Kidney glomerular epithelial cell (primary cell): Measurements from ENCODE around the gene CFAP61.
"Not testable (repeated sequence)": the region's sequence is repeated elsewhere in the genome, so short reads cannot be mapped to it uniquely, and the experiment has no call there.

Source experiments
- DNase-seq: peaks from one replicate; lab custom pipeline; 2025; lab: John Stamatoyannopoulos, UW

Gene CFAP61

DNA sequence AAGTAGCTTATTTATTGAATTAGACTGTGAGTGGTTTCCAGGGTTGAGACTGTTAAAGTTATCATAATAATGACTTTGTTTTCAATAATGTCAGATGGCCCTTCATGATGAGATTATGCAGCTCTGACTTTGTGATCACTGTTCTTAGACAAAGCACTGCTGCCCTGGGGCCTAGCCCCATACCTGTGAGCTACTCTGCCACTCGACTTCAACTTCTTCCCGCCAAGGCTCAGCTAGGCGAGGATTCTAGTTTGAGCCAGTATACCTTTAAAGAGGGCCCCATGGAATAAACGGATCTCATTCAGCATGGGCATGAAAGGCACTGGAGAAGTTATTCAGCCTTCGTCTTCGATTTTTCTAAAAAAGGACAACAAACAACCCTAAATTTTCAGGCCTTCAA, 270.6 kb downstream of the CFAP61 start:
- no peak for DNase-seq

- DNase-seq: no peak
Measured at GRCh38 chr20:20327746-20328145, 275.4 kb downstream of the CFAP61 start.

- no peak for DNase-seq
Measured at GRCh38 chr20:20329564-20329963, 277.2 kb downstream of the CFAP61 start.

DNA sequence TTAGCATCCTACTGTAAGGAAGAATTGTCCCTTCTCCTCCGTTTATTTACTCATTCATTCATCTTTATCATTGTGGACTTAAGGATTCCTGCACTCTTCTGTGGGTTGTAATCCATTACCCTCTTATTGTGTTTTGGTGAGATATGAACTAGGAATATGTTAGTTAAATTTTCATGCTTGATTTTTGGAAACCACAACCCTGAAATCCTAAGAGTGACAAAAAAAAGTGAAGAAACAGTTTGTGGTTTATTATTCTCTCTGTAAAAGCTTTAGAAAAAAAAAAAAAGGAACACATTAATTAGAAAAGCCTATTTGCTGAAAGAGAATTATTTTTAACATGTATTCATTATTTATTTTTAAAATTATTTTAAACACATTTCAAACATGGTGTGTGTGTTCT, 278.8 kb downstream of the CFAP61 start:
- DNase-seq: no peak

DNA sequence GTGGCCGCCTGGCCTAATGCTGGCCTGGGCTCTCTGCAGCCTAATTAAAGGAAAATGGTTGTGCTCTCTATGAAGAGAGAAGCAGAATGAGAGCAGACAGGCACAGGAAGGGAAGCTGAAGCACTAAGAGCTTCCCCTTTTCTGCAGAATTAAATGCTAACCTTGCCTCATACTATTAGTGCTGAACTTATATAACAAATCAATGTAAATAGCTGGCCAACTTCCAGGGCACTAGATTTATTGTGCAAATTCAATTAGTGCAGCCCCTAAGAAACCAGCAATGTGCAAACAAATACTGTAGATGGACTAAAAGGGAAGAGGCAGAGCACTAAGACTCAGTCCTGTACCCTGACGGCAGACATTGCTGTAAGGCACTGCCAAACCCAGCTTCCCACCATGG, 279.5 kb downstream of the CFAP61 start:
- DNase-seq: no peak

DNA sequence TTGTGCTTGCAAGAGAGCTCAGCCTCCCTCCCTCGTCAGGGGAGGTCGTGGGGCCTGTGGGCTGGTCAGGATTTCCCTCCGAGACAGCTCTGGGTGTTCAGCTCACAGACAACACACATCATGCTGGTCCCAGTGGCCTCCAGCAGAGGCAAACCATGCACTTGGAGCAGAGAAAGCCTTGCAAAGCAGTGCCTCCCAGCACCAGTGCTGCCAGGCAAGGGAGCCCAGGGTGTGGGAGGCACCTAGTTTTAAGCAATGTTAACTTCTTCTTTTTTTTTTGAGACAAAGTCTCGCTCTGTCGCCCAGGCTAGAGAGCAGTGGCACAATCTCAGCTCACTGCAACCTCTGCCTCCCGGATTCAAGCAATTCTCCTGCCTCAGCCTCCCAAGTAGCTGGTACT, 281.5 kb downstream of the CFAP61 start:
- no peak for DNase-seq

DNA sequence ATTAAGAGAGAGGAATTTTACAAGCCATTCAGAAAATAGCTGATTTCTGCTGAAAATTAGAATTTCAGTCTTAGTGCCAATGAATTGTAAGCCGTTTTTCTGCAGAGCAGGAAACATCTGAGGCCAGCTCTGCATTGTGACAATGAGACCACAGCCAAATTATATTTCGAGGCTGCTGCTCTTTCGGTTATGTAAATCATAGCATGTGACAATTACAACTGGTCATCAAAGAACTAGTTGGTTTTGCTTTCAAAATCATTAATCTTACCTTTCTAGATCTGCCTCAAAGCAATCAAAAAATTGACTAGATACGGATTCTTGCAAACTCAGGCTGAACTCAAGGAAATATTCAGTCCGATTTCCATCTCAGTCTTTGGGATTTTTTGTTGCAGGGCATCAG, 282.2 kb downstream of the CFAP61 start:
- DNase-seq: no peak

DNA sequence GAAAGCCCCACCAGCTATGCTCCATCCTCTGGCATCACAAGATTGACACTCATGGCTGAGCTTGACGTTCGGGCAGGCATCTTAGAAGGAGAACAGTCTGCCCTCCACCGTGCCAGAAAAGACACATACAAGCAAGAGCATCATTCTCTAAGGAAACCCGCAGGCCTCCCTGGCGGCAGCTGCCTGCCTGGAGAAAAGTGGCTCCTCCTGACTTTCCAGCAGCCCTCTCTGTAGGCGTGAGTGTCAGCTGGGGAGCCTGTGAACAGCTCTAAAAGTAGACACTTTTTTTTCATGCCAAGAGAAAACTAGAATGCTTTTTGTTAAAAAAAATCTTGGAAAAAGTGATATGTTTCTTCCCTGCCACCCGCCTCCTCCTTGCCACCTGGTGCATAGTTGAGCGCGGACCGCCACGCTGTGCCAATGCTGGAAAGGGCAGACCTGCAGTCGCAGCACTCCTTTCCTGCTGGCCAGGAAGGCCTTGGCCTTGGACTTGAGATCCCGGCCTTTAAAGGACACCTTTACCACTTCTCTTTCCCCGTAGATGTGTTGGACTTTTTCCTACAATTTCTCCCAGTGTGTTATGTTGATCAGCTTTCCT, 285.9 kb downstream of the CFAP61 start:
- DNase-seq: no peak

- DNase-seq: no peak
Measured at GRCh38 chr20:20340443-20340842, 288.1 kb downstream of the CFAP61 start.

DNA sequence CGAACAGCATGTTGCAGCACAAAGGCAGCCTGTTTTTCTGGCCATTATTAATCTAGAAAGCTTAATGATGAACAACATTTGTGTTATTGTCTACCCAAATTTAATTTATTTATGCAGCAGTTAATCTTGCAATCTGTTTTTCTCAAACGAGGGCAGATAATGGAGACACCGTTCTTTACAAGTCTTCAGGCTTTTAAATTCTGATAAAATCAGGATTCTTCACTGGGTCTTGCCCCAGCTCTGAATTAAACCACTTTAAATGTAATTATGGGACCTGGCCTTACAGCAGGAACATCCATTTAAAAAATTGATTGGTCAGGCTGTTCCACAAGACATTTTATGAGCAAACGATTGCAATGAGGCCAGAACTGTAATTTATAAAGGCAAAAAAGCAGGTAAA, 289.0 kb downstream of the CFAP61 start:
- no peak for DNase-seq

- DNase-seq: no peak
Measured at GRCh38 chr20:20342066-20342465, 289.7 kb downstream of the CFAP61 start.

GRCh38 chr20:20343932-20344331, 291.6 kb downstream of the CFAP61 start:
- no peak for DNase-seq

DNA sequence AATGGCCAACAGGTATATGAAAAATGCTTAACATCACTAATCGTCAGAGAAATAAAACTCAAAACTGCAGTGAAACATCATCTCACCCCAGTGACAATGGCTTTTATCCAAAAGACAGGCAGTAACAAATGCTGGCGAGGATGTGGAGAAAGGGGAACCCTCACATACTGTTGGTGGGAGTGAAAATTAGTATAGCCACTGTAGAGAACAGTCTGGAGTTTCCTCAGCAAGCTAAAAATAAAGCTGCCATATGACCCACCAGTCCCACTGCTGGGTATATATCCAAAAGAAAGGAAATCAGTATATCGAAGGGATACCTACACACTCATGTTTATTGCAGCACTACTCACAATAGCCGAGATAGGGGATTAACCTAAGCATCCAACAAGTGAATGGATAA, 292.1 kb downstream of the CFAP61 start:
- DNase-seq: no peak

GRCh38 chr20:20353576-20353975, 301.2 kb downstream of the CFAP61 start:
- no peak for DNase-seq

DNA sequence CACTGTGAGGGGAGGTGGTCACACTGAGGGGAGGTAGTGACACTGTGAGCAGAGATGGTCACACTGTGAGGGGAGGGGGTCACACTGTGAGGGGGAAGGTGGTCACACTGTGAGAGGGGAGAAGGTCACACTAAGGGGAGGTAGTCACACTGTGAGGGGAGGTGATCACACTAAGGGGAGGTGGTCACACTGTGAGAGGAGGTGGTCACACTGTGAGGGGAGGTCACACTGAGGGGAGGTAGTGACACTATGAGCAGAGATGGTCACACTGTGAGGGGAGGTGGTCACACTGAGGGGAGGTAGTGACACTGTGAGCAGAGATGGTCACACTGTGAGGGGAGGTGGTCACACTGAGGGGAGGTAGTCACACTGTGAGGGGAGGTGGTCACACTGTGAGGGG, 303.2 kb downstream of the CFAP61 start:
- not testable (repeated sequence) for DNase-seq

GRCh38 chr20:20358801-20359200, 306.5 kb downstream of the CFAP61 start:
- DNase-seq: no peak

GRCh38 chr20:20359628-20360027, 307.3 kb downstream of the CFAP61 start:
- DNase-seq: no peak

GRCh38 chr20:20360464-20360863, 308.1 kb downstream of the CFAP61 start:
- peak; percentile 67 for DNase-seq

DNA sequence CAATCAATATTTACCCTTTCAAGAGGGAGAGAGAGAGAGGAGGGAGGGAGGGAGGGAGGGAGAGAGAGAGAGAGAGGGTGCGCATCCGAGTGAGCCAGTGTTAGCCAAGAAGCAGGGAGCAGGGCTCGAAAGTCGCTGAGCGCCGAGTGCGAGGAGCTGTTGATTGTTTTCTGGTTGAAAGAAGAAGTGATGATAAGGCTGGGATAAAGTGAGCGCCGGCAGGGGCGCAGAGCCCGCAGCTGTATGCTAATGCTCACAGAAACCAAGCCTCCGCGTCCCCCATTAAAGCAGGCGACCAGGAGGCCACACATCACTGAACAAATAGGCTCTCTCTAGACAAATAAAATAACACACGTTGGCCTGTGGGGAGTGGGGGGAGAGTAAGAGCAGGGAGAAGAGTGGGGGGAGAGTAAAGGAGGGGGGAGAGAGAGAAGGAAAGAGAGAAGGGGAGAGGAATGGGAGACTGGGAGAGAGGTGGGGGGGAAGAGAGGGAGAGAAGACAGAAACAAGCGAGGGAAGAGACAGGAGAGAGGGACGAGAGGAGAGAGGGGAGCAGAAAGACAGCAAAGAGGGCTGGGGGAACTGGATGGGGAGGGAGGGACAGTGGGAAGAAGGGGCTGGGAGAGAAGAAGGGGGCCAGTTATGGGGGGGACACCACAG, 310.6 kb downstream of the CFAP61 start:
- no peak for DNase-seq

GRCh38 chr20:20363434-20363798, 311.1 kb downstream of the CFAP61 start:
- no peak for DNase-seq

DNA sequence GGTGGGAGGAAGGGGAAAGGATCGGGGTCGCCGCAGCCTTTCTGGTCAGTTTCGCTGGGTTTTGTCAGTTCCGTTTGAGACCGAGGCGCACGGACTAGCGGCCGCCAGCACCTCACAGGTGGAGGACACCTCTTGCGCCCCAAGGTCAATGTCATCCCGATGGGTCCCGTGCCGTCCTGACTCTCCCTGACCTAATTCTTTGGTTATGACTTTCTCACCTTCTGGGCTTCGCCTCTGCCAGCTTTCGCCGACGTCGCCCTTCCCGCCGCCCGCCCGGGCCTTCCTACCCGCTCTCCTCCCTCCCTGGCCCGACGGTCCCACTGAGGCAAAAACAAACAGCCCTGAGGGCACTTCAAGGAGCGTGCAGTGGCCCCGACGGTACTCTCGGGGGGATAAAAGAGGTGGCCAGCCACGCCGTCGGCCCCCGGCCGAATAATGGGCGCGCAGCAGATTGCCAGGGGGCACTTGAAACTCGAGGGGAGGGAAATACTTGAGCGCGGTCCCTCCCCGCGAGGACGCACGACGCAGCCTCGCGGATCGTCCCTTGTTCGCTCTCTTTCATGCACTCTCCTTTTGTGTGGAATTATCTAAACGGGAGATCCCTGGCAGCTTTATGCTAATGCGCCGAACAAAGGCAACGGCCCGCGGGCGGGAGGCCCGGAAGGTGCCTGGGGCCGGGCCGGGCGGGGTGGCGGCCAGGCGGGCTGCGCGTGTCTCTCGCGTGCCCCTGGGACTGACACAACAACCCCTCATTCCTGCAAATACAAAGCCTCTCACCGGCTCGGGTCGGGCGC, 311.7 kb downstream of the CFAP61 start:
- no peak for DNase-seq

DNA sequence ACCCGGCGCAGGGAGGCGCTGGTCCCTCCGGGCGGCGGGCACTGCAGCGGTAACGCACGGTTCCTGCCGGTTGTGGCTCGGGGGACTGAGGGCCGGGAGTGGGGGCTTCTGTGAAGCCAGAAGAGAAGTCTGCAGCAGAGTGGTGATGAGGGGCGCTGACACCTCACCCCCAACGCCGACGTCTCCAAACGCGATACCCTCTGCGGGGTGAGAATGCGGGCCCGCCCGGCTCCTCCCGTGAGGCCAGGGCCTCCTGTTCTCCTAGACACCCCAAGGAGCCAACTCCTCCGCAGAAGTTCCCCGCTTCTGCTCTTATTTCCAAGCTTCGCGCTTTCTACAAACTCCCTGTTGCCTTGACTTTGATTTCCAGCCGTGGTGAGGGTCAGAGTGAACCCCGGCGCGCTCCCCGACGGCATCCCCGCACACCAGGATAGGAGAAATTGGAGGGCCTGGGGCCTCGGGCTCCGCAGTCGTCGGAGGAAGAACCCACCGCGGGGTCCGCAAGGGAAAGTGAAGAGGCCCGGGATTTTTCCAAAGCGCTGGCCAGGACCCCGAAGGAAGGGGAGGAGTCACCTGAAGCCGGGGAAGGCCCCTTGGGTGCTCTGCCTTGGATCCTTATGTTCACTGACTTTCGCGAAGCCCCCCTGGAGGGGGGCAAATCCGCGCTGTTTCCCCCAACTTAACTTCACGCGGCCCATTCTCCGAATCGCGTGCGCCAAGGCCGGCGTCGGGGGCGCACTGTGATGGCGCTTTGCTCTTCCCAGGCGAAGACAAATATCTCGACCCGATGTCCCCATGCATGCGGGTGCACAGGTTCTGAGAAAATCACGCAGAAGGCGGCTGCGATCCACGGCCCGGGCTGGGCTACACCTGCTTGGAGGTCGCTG, 312.5 kb downstream of the CFAP61 start:
- DNase-seq: no peak
